Activated CD4-positive, alpha-beta T cell treated with anti-CD3 and anti-CD28 coated beads for 24 hours (primary cell): ENCODE measurements around the gene KCNMB2.
"Not testable (repeated sequence)": the region's sequence is repeated elsewhere in the genome, so short reads cannot be mapped to it uniquely, and the experiment has no call there.

Experiments used
- DNase-seq, 2 donors: peaks; one replicate each; pipeline ENCODE4 v3.0.0-alpha.2; 2020; ENCODE audit warnings: low read depth in 2 of 2

The KCNMB2 gene

DNA sequence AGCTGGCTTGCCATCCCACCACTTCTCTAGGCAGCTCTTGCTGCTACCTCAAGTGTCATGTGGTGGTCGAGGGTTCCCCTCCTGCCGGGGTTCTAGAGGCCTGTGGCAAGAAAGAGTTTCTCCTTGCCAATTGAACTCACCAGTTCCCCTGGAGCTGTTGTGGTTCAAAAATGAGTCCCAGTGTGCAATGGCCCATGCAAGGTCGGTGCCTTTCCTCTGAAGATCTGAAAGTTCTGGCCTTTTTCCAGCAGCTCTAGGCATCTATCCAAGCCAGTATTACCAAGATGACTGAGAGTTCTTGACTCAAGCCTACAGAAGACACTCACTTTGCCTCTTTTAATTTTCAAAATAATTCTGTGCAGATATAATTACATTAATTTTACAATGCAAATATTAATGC, 163.6 kb downstream of the KCNMB2 start:
- no peak for DNase-seq

- no peak for DNase-seq
Observed at GRCh38 chr3:178703268-178703975, 167.2 kb downstream of the KCNMB2 start.

- no peak for DNase-seq
Observed at GRCh38 chr3:178705925-178706324, 169.7 kb downstream of the KCNMB2 start.

DNA sequence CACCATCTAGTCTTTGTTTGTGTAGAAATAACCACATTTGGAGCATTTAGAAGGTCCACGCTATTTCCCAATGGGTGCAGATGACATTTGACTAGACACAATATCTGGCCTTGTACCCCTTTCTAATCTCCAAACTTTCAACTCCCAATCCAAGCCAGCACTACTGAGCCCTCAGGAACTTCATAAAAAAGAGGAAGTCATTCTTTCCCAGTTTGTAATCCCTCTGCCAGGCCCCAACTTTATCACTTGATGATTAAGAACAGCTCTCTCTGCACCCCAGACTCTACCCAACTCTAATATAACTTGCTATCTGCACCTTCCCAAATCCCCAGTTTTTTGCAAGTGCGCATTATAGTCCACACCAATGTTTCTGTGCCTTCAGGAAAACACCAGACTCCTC, 170.2 kb downstream of the KCNMB2 start:
- DNase-seq: no peak

DNA sequence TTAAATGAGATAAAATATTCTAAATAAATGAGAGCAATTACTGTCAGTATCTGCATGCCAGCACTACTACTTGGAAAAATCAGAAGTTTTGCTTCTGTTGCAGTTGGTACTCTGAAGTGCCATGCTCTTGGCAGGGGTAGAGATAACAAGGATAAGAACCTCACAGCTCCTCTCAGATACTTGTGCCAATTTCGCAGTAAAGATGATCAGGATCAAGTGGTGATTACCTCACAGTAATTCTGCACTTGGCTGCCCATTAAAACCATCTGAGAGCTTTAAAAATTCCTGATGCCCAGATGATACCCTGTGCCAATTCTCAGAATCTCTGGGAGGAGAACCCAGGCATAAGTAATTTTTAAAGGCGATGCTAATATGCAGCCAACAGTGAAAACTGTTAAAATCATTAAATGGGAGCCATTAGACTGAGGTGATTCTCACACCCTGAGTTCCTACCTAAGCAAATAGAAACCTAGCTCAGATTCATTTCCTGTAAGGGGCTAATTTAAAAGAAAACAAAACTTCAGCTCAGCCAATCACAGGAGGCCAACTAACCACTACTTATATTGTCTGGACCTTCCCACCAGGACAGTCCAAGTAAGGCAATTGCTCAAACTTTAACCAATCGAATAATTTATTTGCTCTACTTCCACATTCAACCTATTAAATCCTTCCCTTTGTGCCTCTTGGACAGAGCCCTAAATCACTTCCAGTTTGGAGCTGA, 171.2 kb downstream of the KCNMB2 start:
- DNase-seq: no peak

GRCh38 chr3:178709051-178709450, 172.8 kb downstream of the KCNMB2 start:
- DNase-seq: no peak

GRCh38 chr3:178711753-178712152, 175.5 kb downstream of the KCNMB2 start:
- DNase-seq: no peak

DNA sequence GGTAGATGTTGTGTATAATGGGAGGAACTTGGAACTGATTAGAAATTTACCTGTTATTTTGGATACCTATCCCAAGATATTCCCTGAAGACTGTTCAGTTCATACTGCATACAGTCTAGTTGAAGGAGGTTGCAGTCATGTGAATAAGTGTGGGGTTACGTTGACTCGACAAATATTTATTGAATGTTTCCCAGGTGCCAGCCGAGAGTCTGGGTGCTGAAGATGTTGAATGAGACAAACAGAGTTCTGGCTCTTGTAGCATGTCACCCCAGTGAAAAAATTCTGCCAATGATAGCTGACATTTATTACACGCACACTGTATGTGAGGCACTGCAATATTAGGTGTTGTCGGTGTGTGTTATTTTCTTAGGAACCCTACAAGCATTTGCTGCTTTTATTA, 176.0 kb downstream of the KCNMB2 start:
- DNase-seq: no peak

DNA sequence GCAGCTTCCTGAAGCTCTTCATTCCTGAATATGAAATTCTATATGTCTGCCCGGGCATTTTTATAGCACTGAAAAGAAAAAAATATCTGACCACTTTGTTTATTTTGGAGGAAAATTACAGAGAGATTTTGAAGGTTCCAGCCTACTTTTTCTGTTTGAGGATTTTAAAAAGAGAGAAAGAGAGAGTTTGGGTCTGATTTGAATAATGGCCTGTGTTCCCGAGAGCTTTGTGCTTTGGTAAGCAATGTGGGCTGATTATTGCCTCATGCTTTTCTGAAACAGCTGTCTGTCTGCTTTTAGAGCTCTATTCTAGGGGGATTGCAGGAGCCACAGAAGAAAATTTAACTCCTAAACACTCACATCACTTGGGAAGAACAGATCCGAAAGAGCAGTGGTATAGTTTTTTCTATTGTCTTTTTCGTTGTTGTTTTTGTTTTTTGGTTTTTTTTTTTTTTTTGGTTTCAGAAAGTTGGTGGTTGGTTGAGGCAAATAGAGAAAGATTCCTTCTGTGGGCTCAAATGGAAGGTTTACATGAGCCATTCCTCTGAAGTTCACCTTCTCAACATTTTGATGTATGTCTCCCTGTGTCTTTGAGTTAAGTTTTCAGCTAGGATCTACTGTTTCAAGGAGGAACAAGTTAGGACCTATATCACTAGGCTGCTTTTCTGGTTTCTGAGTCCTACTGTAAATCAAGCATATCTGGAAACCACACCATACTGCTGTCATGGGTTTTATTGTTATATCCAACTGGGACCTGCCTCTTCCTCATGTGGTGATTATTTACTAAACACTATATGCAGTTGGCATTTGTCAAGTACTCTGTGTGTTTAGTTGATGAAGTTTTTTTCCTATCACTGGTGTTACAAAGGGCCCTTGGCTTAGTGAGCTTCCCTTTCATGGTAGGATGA, 178.9 kb downstream of the KCNMB2 start:
- no peak for DNase-seq

- DNase-seq: no peak
Observed at GRCh38 chr3:178718995-178719635, 182.9 kb downstream of the KCNMB2 start.

- DNase-seq: no peak
Observed at GRCh38 chr3:178732824-178733223, 196.6 kb downstream of the KCNMB2 start.

DNA sequence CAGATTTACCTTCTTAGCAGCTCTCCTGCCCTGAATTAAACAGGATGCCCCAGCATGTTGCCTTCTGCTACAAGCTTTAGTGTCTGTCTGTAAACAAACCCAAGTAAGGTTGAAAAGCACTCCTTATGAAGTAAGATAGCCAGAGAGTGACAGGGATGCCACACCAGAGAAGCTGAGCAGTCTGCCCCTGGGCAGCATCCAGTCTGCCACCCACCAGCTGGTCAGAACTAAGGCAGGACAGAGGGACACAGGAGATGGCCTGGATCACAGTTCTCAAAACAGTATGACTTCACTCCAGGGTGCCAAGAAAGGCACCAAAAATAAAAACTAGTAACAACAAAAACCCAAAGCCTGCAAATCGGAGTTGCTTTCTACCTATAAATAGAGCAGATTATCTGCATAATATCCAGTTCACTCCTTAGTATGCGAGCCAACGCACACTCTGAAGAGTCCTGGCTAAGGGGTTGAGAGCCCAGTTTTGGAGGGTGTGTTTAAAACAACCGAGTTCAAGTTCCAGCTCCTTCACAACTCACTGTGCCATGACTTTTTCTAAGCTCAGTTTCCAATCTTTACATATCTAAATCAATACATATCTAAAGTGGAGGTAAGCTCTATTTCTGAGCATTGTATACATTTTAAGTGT, 198.9 kb downstream of the KCNMB2 start:
- no peak for DNase-seq

DNA sequence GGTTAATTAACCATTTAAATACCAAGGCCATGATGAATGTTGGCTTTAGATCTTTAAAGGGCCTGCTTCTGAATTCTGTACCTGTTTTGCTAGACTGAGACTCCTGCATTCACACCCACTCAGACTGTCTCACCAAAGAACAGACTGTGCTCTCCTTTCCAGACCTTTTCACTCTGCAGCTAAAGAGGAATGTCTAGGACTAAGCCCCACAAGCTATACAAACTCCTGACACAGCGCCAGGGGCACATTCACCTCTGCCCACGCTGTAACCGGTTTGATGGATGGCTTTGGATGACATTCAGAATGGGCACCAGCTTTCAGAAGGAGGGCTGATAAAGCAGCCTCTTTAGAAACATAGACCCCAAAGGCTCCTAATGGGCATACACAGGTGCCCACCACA, 200.1 kb downstream of the KCNMB2 start:
- no peak for DNase-seq

DNA sequence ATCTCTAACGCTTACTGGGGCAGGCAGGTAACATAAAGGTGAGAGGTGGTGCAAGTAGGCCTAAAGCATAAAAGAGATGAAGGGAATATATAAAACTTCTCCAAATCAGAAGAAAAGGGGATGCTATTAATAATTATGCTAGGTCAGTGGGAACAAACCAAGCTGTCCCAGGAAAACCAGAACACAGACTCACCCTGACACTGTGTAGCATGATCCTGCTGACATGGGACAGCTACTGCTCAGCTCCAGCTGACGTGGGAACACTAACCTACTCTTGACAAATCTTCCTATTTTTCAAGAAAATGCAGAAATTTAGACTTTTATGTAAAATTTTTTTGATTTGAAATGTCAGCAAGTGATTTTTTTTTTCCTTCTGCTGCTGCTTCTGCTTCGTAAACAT, 203.5 kb downstream of the KCNMB2 start:
- no peak for DNase-seq

- no peak for DNase-seq
Observed at GRCh38 chr3:178741020-178741419, 204.8 kb downstream of the KCNMB2 start.

DNA sequence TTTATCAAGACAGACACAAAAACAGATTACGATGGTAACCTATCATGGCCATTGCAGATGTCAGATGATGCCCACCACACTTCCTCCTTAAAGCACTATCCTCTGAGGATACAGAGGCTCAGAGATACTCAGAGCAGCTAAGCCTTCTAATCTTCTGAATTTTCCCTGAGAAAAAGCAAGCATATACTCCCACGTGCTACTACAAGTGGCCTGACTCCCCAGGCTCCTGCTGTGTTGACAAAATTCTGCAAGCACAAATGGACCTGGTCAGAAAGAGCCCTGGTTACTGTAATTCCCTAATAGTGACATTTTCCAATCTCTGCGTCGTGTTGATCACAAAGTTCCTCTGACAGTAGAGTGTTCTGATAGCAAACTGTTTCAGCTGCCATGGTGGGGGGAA, 207.1 kb downstream of the KCNMB2 start:
- no peak for DNase-seq

GRCh38 chr3:178745861-178746655, 209.8 kb downstream of the KCNMB2 start:
- DNase-seq: not testable (repeated sequence)

GRCh38 chr3:178748874-178749273, 212.6 kb downstream of the KCNMB2 start:
- DNase-seq: no peak

- DNase-seq: no peak
Observed at GRCh38 chr3:178749471-178749870, 213.2 kb downstream of the KCNMB2 start.

GRCh38 chr3:178750639-178751300, 214.5 kb downstream of the KCNMB2 start:
- no peak for DNase-seq
